ENCODE data around the gene KCTD4. TPM values are rescaled to one million over a fixed set of nuclear protein-coding genes. Genes with fewer than 3 reads are reported as not detected.

Gene KCTD4
- total RNA-seq, 1 experiment from 2014 or later, result not detected

GRCh38 chr13:45179428-45179827, 21.4 kb downstream of the KCTD4 start:
- Histone ChIP-seq H3K4me3 (ENCODE audit: low read length) (no peak overlapping the region), H3K4me1 (ENCODE audit: insufficient read depth, low read length) (peaks cover 35% of the 10 kb centered on the region), H3K9ac (ENCODE audit: low read length) (no peak overlapping the region), H3K27me3 (ENCODE audit: low read length) (no peaks in the 10 kb centered on the region), H3K4me2 (ENCODE audit: low read length) (no peak overlapping the region), H3K9me2 (replicated peaks; ENCODE audit: low read length) (no peaks in the 10 kb centered on the region), H3K9me3 (ENCODE audit: low read length) (no peaks in the 10 kb centered on the region), H3F3A (ENCODE audit: low read length, unreplicated experiment) (no peaks in the 10 kb centered on the region), H4K20me1 (ENCODE audit: low read length) (no peaks in the 10 kb centered on the region), H2AFZ (ENCODE audit: low read length) (no peak overlapping the region), H3K79me2 (ENCODE audit: low read length) (peaks cover 76% of the 10 kb centered on the region), H3K27ac (ENCODE audit: low read length) (no peak overlapping the region), H3K36me3 (ENCODE audit: low read depth, low read length) (no peaks in the 10 kb centered on the region)
- ChIA-PET CTCF (no interaction called here), POLR2A (ENCODE audit: unreplicated experiment) (no interaction called here)
- no peak for ATAC-seq
- no TSS peak for BruUV-seq (replicated peaks)
- no peak for DNase-seq
- TF ChIP-seq EZH2 (IDR thresholded peaks at IDR 0.05; ENCODE audit: low read length, unreplicated experiment) (no peak), EZH2phosphoT487 (IDR thresholded peaks at IDR 0.05; ENCODE audit: borderline replicate concordance, low read length) (no peak), CTCF (conservative IDR thresholded peaks at IDR 0.05; ENCODE audit: low read depth, low read length) (no peak)
- intact Hi-C loops (cut with micrococcal nuclease), result no loop called here

GRCh38 chr13:45178349-45179162, 22.3 kb downstream of the KCTD4 start:
- TF ChIP-seq EZH2 (IDR thresholded peaks at IDR 0.05; ENCODE audit: low read length, unreplicated experiment) (no peak), EZH2phosphoT487 (IDR thresholded peaks at IDR 0.05; ENCODE audit: borderline replicate concordance, low read length) (no peak), CTCF (conservative IDR thresholded peaks at IDR 0.05; ENCODE audit: low read depth, low read length) (no peak)
- Histone ChIP-seq H3K9me2 (replicated peaks; ENCODE audit: low read length) (no peaks in the 10 kb centered on the region), H3K9ac (ENCODE audit: low read length) (no peak overlapping the region), H3K9me3 (ENCODE audit: low read length) (no peaks in the 10 kb centered on the region), H3K4me2 (ENCODE audit: low read length) (no peak overlapping the region), H3K36me3 (ENCODE audit: low read depth, low read length) (no peaks in the 10 kb centered on the region), H3F3A (ENCODE audit: low read length, unreplicated experiment) (no peaks in the 10 kb centered on the region), H4K20me1 (ENCODE audit: low read length) (no peaks in the 10 kb centered on the region), H2AFZ (ENCODE audit: low read length) (no peak overlapping the region), H3K79me2 (ENCODE audit: low read length) (peaks cover 81% of the 10 kb centered on the region), H3K4me1 (ENCODE audit: insufficient read depth, low read length) (peaks cover 35% of the 10 kb centered on the region), H3K4me3 (ENCODE audit: low read length) (no peak overlapping the region), H3K27ac (ENCODE audit: low read length) (no peak overlapping the region), H3K27me3 (ENCODE audit: low read length) (no peaks in the 10 kb centered on the region)
- peak; percentile 39 for DNase-seq
- intact Hi-C loops (cut with micrococcal nuclease), result no loop called here
- CTCF ChIA-PET, result no interaction called here
- POLR2A ChIA-PET (ENCODE audit: unreplicated experiment), result no interaction called here
- no TSS peak for BruUV-seq (replicated peaks)
- ATAC-seq, result peak; percentile 29; the same call in 1 of the 2 replicates

GRCh38 chr13:45174478-45174877, 26.4 kb downstream of the KCTD4 start:
- H4K20me1 ChIP-seq (ENCODE audit: low read length), result no peaks in the 10 kb centered on the region
- no peak overlapping the region for H3K4me3 ChIP-seq (ENCODE audit: low read length)
- TF ChIP-seq EZH2phosphoT487 (IDR thresholded peaks at IDR 0.05; ENCODE audit: borderline replicate concordance, low read length) (no peak), EZH2 (IDR thresholded peaks at IDR 0.05; ENCODE audit: low read length, unreplicated experiment) (no peak), CTCF (conservative IDR thresholded peaks at IDR 0.05; ENCODE audit: low read depth, low read length) (no peak)
- BruUV-seq (replicated peaks), result no TSS peak
- DNase-seq, result no peak
- H2AFZ ChIP-seq (ENCODE audit: low read length), result no peak overlapping the region
- intact Hi-C loops (cut with micrococcal nuclease), result no loop called here
- no peak overlapping the region for H3K4me2 ChIP-seq (ENCODE audit: low read length)
- CTCF ChIA-PET, result no interaction called here
- no peaks in the 10 kb centered on the region for H3K9me2 ChIP-seq (replicated peaks; ENCODE audit: low read length)
- no peak for ATAC-seq
- POLR2A ChIA-PET (ENCODE audit: unreplicated experiment), result no interaction called here
- no peak overlapping the region for H3K9ac ChIP-seq (ENCODE audit: low read length)
- no peak overlapping the region for H3K27ac ChIP-seq (ENCODE audit: low read length)
- H3K9me3 ChIP-seq (ENCODE audit: low read length), result no peaks in the 10 kb centered on the region
- H3K27me3 ChIP-seq (ENCODE audit: low read length), result no peaks in the 10 kb centered on the region
- H3K36me3 ChIP-seq (ENCODE audit: low read depth, low read length), result no peaks in the 10 kb centered on the region
- peaks cover 87% of the 10 kb centered on the region for H3K79me2 ChIP-seq (ENCODE audit: low read length)
- peaks cover 15% of the 10 kb centered on the region for H3K4me1 ChIP-seq (ENCODE audit: insufficient read depth, low read length)
- no peaks in the 10 kb centered on the region for H3F3A ChIP-seq (ENCODE audit: low read length, unreplicated experiment)
